HG03442 (cell line): ENCODE data around the gene SSBP3.

Source experiments
- ATAC-seq: cut with Tn5 transposase; IDR thresholded peaks from one replicate; pipeline ENCODE4 v1.9.1; 2021; ENCODE audit warnings: mild to moderate bottlenecking, moderate library complexity; ENCODE audit not compliant: unreplicated experiment

Gene SSBP3

DNA sequence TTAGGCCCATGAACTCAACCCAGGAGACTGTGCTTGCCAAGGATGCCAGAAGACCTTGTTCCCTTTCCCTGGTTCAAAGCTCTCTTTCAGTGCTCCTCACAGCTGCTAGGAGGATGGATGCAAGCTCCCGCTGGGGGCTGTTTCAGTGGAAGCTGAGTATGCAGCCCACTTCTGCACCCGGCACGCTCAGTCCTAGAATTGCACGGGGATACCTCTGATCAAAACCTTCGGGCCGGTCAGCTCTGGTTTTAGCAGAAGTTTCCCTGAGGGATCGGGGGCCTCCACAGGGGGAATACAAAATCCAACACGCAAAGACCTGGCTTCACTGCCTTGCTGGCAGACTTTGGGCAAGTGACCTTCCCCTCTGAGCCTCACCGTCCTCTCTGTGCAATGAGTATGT lies 4.2 kb upstream of the SSBP3 start:
- no peak for ATAC-seq

DNA sequence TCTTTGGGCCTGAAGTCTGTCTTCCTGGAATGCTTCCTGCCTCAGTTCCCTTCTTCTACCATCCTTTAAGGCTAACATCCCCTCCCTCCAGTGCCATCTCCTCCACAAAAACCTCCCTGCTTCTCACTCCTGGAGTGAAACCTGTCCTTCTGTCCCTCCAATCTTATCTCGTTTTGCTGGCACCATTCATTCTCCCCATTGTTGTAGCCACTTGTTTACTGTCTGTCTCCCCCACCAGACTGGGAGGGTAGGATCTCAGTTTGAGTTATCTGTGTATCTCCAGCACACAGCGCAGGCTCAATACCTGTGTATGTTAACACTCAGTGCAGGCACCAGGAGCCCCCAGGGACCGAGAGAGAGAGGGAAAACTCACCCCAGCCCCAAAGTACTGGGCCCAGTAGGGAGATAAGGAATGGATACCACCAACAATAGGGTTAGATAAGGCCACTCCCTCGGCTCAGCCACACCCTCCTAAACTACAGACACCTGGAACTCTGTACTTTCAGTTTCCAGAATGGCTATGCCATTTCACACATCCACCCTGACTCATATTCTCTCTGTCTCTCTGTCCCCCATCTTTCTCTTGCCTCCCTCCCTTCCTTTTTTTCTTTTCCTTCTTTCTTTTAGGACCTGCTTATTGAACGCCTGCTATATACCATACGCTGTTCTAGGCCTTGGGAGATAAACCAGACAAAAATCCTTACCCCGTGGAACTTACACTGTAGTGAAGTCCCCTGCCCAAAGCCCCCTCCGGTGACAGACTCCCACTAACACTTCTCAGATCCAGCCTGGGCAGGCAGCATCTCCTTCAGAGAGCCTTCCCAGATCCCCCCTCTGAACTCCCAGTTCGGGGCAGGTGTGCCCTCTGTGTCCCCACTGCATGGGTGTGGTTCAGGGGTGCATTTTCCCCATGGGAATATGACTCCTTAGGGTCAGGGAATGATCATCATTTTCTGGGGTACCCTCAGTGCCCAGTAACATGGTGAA lies 3.3 kb upstream of the SSBP3 start:
- ATAC-seq = peak; percentile 37

DNA sequence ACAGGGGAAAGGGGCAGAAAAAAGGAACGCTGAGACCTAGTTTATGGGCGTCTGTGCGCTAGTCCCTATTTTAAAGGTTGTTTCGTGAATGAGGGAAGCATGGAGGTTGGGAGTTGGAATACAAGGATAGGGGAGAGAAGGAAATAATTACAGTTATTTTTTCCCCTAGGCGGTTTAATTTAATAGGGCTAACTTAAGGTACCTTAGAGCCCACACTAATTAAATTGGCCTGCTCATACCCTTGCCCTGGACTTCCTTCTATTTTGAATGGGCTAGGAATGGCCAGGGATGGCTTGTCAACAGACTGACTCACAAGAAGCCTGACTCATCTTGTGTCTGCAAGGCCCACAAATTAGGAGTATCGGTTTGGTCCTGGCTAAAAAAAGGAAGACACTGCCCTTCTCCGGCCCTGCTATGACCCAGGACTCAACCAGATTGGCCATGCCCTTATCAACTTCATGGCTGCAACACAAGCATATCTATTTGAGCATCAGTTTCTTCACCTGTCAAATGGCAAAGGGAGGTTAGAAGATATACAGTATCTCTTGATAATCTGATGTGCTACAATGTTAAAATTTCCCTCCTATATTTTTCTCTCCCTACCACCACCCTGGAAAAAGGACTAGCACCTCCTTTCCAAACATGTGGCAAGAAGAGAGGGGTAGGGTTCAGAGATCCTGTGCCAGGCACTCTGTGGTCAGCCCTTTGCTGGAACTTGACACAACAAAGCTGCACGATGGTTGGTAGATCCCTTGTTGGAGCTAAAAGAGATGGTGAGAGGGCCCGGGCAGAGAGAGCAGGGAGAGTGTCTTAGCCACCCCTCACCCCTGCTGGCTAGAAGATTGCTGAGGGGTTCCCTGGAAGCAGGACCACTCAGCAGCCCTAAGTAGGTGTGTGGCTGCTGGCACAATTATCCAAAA lies 2.2 kb upstream of the SSBP3 start:
- no peak for ATAC-seq

DNA sequence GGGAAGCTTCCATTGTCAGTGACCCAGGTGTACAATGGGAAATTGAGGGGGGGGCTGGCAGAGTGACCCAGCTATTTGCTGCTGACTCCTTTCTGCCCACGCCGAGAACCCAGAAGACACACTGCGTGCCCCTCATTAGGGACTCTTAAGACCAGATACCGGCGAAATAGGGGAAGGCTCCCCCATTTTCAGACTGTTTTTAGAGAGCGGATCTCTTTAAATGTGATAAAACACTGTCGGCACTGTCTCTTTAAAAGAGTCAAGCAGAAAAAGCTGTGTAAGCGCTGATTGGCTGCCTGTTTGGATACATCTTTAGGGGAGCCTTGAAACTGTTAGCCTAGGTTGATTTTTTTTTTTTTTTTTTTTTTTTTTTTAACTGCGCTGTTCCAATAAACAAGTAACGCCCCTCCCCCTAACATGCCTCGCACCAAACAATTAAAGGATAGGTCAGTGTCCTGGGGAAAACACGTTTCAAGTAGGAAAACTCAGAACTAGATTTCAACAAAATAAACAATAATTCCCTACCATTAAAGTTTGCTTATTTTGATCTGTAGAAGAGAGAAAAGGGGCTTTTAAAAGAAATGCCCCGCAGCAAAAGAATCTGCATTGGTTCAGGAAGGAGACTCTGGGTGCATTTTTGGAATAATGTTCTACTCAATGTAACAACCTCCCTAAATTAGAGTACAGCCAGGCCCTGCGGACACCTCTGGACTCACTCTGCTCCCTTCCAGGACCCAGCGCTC lies 1.4 kb upstream of the SSBP3 start:
- no peak for ATAC-seq

DNA sequence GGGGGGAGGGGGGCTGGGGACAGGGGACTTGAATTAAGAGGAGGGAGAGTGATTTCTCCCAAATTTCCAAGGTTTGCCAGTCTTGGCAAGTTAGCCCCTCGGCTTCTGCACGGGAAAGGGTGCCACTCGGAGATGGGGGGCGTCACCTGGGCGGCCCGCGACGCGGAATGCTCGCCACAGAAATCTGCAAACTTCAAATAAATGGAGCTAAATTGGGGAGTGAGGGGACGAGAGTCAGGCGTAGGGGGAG lies 885 bp upstream of the SSBP3 start:
- ATAC-seq = no peak

DNA sequence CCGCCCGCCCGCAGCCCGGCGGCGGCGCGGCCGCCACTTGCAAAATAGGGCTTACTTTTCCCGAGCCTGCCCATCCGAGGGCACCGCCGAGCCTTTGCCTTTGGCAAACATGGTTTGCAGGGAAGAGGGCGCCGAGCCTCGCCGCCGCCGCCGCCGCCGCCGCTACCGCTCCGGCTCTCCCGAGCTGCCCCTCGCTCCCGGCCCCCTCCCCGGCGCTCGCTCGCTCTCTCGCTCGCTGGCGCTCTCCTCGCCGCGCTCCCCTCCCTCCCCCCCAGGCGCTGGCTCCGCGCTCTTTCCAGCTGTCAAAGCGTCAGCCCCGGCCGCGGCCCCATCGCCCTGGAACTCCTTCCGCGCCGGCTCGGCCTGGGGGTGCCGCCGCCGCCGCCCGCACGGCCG lies 298 bp downstream of the SSBP3 start:
- no peak for ATAC-seq

DNA sequence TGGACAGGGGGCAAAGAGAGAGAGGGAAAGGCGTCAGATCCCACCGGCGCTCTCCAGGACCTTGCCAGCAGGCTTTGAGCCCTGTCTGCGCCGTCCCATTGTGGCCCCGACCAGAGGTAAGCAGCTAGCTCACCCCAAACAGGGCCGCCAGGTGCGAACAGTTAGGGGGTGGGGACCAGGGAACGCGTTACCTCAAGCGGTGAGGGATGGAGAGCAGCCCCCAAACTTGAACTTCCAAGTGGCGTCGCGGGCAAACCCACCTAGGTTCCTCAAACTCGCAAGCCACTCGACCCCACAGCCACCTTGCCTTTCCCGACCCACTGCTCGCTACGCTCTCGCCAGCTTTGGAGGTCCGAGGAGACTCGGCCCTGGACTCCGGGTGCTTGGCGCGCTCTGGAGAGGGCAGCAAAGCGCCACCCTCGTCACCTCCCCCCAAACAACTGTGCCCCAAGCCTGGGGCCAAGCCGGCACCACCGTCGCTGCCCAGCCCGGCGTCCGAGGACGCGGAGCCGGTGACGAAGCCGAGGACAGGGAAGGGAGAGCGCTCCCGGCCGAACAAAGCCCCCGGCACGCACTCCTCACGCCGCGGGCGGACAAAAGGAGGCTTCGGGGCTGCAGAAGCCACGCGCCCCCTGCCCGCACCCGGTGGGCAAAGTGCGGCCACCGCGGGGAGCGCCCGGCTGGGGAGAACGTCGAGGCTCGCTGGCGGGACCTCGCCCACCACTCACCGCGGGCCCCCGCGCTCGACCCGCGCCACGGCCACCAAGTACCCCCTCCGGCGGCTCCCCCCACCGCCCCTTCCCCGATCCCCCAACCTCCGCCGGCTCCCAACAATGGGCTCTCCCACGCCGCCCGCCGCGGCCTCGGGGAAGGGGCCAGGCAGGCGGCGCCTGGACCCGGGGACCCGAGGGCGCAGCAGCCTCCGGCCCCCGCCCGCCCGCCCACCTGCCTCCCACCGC lies 976 bp downstream of the SSBP3 start:
- no peak for ATAC-seq

DNA sequence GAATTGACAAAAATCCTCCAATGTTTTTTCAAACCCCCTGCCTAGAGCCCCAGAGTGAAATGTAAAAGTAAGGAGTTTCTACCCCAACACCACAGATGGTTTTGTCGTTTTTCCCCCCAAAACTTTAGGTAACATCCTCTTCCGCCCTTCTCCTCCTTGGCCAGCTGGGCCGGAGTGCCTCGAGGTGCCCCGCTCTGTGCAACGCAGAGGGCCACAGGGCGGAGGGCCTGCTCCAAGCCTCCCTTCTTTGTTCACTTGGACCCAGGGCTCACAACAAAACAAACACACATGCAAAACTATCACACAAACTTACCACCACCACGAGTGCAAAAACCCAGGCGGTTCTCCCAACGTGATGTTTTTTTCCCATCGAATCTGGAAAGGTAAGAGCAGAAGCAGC lies 1.9 kb downstream of the SSBP3 start:
- no peak for ATAC-seq

DNA sequence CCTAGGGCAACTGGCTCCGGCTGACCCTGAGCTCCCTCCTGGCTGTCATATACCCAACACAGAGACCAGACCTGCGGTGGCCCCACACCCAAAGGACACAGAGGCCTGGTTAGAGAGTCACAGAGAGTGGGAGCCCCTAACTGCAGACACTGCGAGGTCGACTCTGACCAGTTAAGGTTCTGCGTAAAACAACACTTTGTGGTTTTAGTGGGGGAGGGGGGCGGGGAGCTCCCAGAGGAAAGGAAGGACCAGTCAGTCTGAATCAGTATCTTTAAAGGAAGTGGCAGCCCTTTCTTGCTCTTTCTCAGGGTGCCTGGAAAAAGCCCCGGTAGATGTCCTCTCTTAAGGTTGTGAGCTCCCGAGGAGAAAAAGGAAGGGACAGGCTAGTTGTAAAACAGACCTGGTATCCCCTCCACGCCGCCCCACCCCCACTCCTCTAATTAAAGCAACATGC lies 2.4 kb downstream of the SSBP3 start:
- ATAC-seq = no peak

DNA sequence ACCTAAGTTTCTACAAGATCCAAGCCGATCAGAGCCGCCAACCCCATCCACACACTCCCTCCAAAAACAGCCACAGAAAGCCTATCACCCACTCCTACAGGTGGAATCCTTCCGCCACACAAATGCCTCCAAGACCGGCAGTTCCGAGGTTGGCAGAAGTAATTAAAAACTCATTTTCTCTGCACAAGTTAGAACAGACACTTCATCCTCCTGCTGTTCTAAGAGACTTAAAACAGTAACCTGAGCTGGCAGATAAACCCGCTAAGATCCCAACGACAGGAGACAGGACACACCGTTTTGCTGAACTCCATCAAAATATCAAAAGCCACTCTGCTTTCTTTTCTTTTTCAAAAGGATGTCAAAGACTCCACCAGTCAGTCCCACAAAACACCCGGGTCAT lies 2.8 kb downstream of the SSBP3 start:
- no peak for ATAC-seq

DNA sequence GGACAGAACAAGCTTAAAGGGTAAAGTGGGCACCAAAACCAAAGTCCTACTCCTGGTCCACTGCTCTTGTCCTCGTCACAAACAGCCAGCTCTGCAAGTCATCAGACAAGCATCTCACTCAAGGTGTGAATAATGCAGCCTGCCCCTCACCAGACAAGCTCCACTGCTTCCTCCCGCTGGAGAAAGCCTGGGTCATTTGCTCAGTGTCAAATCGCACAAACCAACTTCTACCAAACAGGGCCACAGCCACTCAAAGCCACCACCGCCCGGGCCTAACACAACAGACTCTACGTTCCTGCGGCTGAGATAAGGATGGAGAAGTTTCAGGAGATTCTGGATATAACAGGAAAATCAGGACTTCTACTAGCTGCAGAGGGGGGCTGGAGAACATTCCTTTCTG lies 3.3 kb downstream of the SSBP3 start:
- no peak for ATAC-seq

DNA sequence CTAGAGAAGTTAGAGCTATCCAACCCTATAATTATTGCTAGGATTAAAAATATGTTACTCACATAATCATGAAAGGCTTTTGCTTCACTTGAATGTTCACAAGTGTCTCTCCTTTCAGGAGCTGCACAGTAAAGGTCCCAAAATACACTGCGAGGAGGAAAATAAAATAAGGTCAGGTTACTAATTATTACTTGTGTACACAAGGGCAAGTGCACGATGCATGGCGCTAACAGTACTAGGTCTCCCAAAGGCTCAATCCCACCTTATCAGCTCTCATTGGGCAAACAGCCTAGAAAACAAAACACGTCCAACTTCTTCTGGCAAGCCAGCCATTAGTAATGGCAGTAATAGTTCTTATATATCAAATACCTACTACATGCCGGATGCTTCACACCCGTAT lies 4.4 kb downstream of the SSBP3 start:
- ATAC-seq = no peak

DNA sequence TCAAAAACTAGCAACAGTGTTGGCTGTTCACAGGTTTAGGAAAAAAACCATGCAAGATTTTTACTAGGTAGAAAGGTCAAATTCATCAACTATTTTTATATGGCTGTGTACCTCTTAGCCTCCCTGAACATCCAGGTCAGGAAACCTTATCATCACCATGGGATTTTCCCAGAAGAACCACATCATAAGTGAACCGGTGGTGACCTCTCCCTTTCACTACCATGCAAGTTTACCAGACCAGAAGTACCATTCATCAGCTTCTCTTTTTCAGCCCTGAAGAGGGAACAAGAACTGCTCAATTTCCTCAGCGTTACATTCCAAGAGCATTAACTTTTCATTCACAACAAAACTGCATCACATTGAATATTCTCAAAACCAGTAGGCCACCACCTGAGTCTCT lies 5.9 kb downstream of the SSBP3 start:
- ATAC-seq = peak; percentile 49

DNA sequence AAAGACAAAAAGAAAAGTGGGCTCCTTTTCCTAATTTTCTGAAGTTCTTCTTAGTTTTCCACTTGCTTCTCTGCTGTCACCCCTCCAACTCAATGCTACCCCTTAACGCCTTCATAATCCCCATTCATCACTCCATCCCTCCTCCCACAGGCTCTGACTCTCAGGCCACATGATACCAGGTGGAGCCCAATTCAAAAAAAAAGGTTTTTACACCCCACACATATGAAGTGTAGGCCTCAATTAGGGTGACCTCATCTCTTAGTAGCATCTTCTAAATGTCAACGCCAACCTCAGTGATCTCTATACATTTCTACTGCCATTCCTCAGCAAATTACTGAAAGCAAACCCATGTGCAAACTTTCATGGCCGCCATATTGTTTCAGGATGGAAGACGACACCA lies 6.4 kb downstream of the SSBP3 start:
- no peak for ATAC-seq

DNA sequence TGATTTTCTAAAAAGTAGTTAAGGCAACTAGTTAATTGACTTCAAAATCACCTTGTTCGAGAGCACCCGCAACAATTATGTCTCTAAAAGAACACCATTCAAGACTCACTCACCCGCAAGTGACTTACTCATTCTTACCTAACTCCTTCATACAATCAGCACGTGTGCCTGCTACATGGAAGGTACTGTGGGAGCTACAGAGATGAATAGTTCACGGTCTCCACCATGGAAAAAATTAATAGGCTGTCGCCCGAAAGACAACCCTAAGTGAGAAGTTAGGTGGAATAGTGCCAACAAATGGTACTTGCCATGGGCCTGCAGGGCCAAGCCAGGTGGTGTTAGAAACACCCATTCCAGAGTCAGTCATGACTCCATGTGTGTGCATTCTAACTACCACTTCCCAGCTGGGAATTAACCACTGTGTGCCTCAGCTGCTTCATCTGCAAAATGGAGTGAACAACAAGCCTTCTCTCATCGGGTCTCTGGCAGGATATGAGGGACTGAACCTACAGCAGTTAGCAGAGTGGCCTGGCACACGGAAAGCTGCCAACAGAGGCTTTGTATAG lies 7.1 kb downstream of the SSBP3 start:
- no peak for ATAC-seq

DNA sequence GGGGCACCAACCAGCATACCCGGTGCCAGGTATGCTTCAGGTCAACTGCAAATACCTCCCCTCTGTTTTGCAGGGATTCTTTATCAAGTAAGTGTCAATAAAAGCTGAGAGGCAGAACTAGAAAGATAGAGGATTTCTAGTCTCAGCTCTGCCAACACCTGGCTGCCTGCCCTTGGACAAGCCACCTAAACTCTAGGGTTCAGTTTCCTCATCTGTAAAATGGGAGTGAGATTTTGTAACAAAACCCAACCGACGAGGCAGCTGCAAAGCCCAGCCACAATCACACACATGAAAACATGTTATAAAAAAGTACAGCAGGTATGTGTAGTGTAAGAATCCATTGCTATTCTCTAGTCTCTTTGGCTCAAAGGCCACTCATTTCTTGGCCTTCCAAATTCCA lies 8.2 kb downstream of the SSBP3 start:
- ATAC-seq = no peak

DNA sequence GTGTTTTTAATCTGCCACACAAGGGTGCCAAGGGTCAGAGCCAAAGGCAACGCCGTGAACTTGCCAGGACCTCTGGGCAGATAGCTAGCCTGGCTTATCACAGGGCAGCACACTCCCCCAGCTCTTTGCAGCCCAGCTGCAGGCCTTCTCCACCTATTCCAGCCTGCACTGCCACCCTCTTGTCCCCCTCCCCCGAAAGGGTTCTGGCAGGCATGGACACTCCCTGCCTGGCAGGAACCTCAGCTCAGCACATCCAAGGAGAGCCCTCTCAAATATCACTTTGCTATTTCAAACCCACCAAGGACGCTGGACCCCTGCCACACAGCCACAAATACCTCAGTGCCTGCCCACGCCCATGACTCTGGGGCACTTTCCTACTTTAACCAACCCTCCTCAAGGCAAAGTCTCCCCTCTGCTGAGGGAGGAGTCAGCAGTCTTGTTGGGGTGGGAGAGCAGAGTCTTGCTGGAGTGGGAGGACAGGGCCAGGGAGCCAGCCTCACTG lies 9.1 kb downstream of the SSBP3 start:
- ATAC-seq = no peak

DNA sequence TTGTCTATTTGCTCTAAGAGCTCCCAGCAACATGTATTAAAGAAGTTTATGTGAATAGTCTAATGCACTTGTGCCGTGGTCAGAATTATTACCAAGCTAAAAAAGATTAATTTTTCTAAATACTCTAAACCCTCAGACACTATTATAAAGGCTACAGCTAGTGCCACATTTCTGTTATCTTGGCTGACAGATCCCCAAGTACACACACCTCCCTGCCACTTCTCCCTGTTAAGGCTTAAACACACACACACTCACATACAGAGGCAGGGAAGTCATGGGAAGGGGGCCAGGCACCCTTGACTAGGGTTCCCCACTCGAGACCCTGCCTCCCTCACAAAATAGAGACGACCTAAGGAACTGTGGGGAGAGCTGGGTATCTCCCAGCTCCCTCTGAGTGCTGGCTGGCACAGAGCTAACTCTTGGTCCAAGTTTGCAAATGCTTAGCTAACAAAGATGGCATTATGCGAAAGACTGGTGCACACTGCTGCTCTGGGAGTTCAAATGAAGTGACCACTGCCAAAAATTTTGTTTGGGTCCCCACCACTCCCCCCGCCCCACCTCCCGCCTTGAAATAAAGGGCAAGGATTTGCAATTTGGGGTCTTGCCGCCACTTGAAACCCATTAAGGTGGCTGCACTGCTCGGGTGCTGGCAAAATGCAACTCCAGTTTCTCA lies 9.8 kb downstream of the SSBP3 start:
- ATAC-seq = no peak

DNA sequence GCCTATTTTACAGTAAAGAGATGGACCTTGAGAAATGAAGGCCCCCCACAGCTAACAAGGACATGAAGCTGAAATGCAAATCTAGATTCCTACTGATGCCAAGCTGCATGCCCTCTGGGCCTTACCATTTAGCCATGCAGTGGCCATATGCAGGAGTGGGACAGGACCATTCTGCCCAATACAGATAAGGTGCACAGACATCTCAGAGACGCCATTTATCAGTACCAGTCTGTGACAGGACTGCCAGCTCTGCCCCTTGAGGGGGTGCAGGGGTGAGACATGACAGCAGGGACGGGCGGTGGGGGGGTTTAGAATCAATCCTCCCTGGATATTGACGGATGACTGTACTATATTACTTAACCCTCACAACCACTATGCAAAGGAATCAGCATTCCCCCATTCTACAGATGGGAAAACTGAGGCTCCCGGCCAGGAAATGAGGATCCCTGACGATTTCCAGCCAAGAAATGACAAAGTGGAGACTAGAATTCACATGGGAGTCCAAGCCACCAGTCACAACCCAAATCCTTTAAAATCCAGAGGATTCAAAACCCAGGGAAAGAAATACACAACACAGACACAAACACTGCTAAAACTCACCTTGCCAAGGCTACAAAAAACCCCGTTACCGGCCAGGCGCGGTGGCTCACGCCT lies 10.8 kb downstream of the SSBP3 start:
- ATAC-seq = no peak
